Heart left ventricle (tissue), 13 donors: ENCODE results near the gene SLC49A3.

Experiments
- POLR2A ChIP-seq, 2 donors: fragments of 450-650 bp; IDR thresholded peaks; one replicate each; pipeline ENCODE4 v1.6.1; 2017; ENCODE audit warnings: antibody characterized with exemption in 2 of 2, mild to moderate bottlenecking in 2 of 2, moderate library complexity in 2 of 2
- TF ChIP-seq, protein P1 (sequence below), 12 donors: fragments of 200-600 bp; sonication (generic) in 4 of 12; IDR thresholded peaks; one replicate each; pipeline versions ENCODE4 v1.5.0 to v1.8.0; 2018 to 2022; ENCODE audit warnings: antibody characterized with exemption in 12 of 12, mild to moderate bottlenecking in 5 of 12
- donor health status: ischemic (EF 13 %, LVEDD 7.1; RV severe dilation, severe dysfunction).
- donor health status: DM: no; HTN: yes; CAD: no.
- donor health status: DM: no; HTN: no; CAD: no.
- donor health status: ischemic (EF 25% LVEDD 6.9; RV normal size, moderate dysfunction).
- donor health status: ischemic (EF 25% LVEDD 5.7; RV mildly dilated, moderate dysfunction).
- donor health status: ischemic (EF 35%, LVEDD 5.7; RV mildly dilated, moderate dysfunction).
- donor health status: nonischemic (EF 11% LVEDD 7.7; RV severe dilation, severe dysfunction).
- donor health status: DM: yes; HTN: yes; CAD: no.
- donor health status: PGD.
- donor health status: ischemic (EF 29% LVEDD 5.4; RV normal size, mild dysfunction).
- donor health status: nonischemic (EF 23%, LVEDD 6.1; RV moderate dilation, normal function).

DNA sequence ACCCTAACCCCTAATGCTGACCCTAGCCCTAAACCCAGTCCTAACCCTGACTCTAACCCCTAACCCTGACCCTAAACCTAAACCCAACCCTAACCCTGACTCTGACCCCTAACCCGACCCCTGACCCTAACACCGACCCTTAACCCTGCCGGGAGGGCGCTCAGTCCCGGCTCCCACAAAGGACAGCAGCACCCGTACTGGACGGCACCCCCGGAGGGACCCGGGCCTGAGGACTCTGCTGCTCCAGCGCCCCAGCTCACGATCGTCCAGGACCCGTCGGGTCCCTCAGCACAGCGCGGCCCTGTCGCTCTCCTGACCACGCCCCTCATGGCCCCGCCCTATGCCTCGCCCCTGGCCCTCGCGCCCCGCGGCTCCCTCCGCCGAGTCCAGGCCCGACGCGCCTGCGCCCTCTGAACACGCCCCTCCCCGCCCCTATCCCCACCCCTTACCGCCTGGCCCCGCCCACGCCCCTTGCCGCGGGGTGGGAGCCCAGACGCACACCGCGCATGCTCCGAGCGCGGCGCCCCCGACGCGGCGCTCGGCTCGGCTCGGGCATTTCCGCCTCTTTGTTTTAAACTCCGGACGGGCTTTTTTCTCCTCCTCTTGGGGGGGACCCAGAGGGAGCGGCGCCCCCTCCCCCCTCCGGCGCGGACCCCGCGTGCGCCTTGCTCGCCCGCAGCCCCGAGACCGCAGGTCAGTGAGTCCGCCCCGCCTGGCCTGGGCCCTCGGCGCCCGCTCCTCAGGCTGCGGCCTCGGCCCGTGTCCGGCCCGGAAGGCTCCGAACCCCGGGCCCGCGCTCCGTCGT, 16.5 kb upstream of the SLC49A3 start, which contains the start of gene PCGF3:
- TF ChIP-seq POLR2A (IDR thresholded peaks at IDR 0.05), result peak in 1 of 2 donors; percentile 82
- TF ChIP-seq, protein P1, sequence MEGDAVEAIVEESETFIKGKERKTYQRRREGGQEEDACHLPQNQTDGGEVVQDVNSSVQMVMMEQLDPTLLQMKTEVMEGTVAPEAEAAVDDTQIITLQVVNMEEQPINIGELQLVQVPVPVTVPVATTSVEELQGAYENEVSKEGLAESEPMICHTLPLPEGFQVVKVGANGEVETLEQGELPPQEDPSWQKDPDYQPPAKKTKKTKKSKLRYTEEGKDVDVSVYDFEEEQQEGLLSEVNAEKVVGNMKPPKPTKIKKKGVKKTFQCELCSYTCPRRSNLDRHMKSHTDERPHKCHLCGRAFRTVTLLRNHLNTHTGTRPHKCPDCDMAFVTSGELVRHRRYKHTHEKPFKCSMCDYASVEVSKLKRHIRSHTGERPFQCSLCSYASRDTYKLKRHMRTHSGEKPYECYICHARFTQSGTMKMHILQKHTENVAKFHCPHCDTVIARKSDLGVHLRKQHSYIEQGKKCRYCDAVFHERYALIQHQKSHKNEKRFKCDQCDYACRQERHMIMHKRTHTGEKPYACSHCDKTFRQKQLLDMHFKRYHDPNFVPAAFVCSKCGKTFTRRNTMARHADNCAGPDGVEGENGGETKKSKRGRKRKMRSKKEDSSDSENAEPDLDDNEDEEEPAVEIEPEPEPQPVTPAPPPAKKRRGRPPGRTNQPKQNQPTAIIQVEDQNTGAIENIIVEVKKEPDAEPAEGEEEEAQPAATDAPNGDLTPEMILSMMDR (IDR thresholded peaks at IDR 0.05), result no peak
